Thyroid gland (tissue), 4 donors: Measurements from ENCODE around the gene COMMD2. TPM values are rescaled to one million over a fixed set of nuclear protein-coding genes. Genes with fewer than 3 reads are reported as not detected.

ENCODE experiments used
- DNase-seq, 2 donors: peaks; one replicate each; pipeline ENCODE4 v3.0.0-alpha.2; 2019
- H3K27ac ChIP-seq, 3 donors: fragments of 200-600 bp; sonication (generic); 1 replicate in 2 of 3; 2 replicates in 1 of 3; pipeline ENCODE4 v1.5.1; 2016 to 2019; ENCODE audit warnings: mild to moderate bottlenecking in 1 of 3, moderate library complexity in 1 of 3
- H3K27me3 ChIP-seq: fragments of 200-600 bp; sonication (generic); one replicate; pipeline ENCODE4 v1.5.1; 2019
- H3K36me3 ChIP-seq, 2 donors: fragments of 200-600 bp; sonication (generic); one replicate each; pipeline ENCODE4 v1.5.1; 2016 to 2019
- H3K4me1 ChIP-seq, 2 donors: fragments of 200-600 bp; sonication (generic); one replicate each; pipeline ENCODE4 v1.5.1; 2017 to 2019
- H3K4me3 ChIP-seq, 3 donors: fragments of 200-600 bp; sonication (generic); replicated peaks in 1 of 3; 1 replicate in 2 of 3; 2 replicates in 1 of 3; pipeline ENCODE4 v1.5.1; 2016; ENCODE audit warnings: mild to moderate bottlenecking in 1 of 3
- H3K9me3 ChIP-seq: fragments of 200-600 bp; sonication (generic); one replicate; pipeline ENCODE4 v1.5.1; 2017
- POLR2A ChIP-seq, 2 donors: fragments of 450-650 bp; IDR thresholded peaks; one replicate each; pipeline ENCODE4 v1.6.1; 2017; ENCODE audit warnings: antibody characterized with exemption in 2 of 2, mild to moderate bottlenecking in 2 of 2, moderate library complexity in 1 of 2
- WGBS, 2 donors: methylation state at CpG; one replicate each; pipeline ENCODE4 v1.1.5; 2017; 5-methylcytosine and 5-hydroxymethylcytosine counted together
- intact Hi-C: fragments of 100-400 bp; cut with DNase I; formaldehyde crosslinking; loops from one replicate; pipeline ENCODE4 v1.15.1; 2023
- small RNA-seq: library from RNA; depleted of rRNA; stranded (forward); fragments of <200 nt; gene quantifications from one replicate; pipeline ENCODE3, GENCODE V24; 2016
- total RNA-seq, 4 donors: library from RNA; depleted of rRNA; stranded (reverse); fragments of >200 nt; gene quantifications; one replicate each; pipeline ENCODE4 v1.2.3, GENCODE V29; 2016
- TF ChIP-seq, protein P1 (sequence below), 6 experiments: fragments of 200-600 bp in 3 of 6; fragments of 450-650 bp in 3 of 6; sonication (generic) in 3 of 6; IDR thresholded peaks; one replicate each; pipeline ENCODE4 v1.5.1; 2016 to 2019; ENCODE audit warnings: antibody characterized with exemption in 6 of 6, mild to moderate bottlenecking in 2 of 6, inconsistent platforms in 1 of 6, moderate library complexity in 1 of 6

Gene COMMD2
- total RNA-seq, 4 donors from 2014 or later = 36.4 to 56.5 (median 45.6) TPM

DNA sequence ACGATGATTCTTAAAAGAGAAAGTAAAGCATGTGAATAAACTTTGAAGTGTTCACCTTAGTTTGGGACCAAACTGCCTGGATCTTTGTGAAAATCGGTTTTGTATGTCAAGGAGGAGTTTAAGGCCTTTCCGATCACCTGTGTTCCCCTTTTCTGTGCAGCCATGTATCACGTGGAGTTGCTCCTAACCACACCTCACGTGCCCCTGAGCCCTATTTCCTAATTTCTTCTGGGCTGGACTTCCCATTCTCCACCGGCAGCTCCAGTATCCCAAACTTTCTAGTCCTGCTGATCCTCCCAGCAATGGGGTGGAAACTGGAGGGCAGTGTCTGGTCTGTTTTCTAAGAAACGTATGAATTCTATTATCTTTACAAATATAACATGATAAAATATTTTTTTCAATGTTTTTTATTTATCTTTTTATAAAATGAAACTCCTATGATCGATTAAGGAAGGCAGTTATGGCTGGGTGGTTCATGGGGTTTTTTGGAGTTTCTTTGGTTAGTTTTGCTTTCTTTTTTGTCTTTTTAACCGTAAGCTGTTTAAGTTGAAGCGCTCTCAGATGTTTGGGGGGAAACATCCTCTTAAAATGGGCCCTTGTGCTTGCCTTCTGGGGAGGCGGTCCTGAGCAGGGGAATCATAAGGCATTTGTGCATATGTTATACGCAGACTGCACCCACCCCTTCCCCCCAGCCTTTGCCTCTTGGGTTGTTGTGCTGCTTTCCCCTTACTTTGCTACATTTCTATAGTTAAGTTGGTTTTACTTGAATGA lies 50.9 kb downstream of the COMMD2 start:
- TF ChIP-seq, protein P1, sequence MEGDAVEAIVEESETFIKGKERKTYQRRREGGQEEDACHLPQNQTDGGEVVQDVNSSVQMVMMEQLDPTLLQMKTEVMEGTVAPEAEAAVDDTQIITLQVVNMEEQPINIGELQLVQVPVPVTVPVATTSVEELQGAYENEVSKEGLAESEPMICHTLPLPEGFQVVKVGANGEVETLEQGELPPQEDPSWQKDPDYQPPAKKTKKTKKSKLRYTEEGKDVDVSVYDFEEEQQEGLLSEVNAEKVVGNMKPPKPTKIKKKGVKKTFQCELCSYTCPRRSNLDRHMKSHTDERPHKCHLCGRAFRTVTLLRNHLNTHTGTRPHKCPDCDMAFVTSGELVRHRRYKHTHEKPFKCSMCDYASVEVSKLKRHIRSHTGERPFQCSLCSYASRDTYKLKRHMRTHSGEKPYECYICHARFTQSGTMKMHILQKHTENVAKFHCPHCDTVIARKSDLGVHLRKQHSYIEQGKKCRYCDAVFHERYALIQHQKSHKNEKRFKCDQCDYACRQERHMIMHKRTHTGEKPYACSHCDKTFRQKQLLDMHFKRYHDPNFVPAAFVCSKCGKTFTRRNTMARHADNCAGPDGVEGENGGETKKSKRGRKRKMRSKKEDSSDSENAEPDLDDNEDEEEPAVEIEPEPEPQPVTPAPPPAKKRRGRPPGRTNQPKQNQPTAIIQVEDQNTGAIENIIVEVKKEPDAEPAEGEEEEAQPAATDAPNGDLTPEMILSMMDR (IDR thresholded peaks at IDR 0.05) = no peak
- TF ChIP-seq POLR2A (IDR thresholded peaks at IDR 0.05) = no peak
- no peak overlapping the region for H3K27ac ChIP-seq
- intact Hi-C loops = no loop called here

More for the DNA sequence above, 50.9 kb downstream of the COMMD2 start:
- Histone ChIP-seq H3K4me1 (no peaks in the 10 kb centered on the region), H3K27me3 (no peaks in the 10 kb centered on the region), H3K36me3 (no peaks in the 10 kb centered on the region), H3K9me3 (no peaks in the 10 kb centered on the region), H3K4me3 (no peak overlapping the region)
- WGBS, 2 donors = 88 to 90% methylated on average over 12 of the region's 12 CpGs
- DNase-seq = no peak

Small RNAs within 50 kb of the gene (small RNA-seq; reads per million reads assigned to genes)
- not detected for gene RNU6-507P

Other genes starting within 250 kb of the COMMD2 start
- 10 to 100 TPM; 56.7 to 87.6 (median 78.5) TPM for gene WWTR1, start 94.5 kb downstream of the COMMD2 start, total RNA-seq
- gene ANKUB1, start 40.1 kb upstream of the COMMD2 start, total RNA-seq = not detected
- gene RNF13, start 60.7 kb upstream of the COMMD2 start, total RNA-seq = 100 to 1,000 TPM; 106 to 161 (median 127) TPM
- gene PFN2, start 218.4 kb upstream of the COMMD2 start, total RNA-seq = 100 to 1,000 TPM in 3 of 4 donors, 10 to 100 TPM in 1; 96.1 to 114 (median 111) TPM